Measurements from ENCODE around the gene MBD4.
"Not testable (repeated sequence)": the region's sequence is repeated elsewhere in the genome, so short reads cannot be mapped to it uniquely, and the experiment has no call there.

The MBD4 gene

DNA sequence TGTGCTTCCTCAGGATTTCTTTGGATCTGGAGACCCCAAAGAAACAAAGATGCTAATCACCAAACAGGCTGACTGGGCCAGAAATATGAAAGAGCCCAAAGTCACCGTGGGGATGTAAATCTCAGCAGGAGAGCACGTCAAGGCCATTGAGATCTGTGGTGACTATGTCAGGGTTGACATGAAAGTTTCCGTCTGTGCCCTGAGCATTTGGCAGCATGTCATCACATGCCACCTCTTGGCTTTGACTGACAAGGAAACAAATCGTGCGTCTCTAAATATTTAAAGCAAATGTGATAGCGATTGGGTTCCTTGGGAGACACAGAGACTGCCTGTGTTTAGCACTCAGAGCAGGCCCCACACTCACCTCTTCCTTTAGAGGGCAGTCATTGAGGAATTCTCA, 46.5 kb downstream of the MBD4 start:
- CTCF ChIA-PET: no interaction called here
- POLR2A ChIA-PET: no interaction called here
- DNase-seq (ENCODE audit: extremely low spot score): no peak
- TF ChIP-seq, protein P1, sequence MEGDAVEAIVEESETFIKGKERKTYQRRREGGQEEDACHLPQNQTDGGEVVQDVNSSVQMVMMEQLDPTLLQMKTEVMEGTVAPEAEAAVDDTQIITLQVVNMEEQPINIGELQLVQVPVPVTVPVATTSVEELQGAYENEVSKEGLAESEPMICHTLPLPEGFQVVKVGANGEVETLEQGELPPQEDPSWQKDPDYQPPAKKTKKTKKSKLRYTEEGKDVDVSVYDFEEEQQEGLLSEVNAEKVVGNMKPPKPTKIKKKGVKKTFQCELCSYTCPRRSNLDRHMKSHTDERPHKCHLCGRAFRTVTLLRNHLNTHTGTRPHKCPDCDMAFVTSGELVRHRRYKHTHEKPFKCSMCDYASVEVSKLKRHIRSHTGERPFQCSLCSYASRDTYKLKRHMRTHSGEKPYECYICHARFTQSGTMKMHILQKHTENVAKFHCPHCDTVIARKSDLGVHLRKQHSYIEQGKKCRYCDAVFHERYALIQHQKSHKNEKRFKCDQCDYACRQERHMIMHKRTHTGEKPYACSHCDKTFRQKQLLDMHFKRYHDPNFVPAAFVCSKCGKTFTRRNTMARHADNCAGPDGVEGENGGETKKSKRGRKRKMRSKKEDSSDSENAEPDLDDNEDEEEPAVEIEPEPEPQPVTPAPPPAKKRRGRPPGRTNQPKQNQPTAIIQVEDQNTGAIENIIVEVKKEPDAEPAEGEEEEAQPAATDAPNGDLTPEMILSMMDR (IDR thresholded peaks at IDR 0.05; ENCODE audit: control extremely low read depth, extremely low read depth, low read depth, missing control alignments): no peak

GRCh38 chr3:129392106-129392887, 47.5 kb downstream of the MBD4 start:
- CTCF ChIA-PET: interaction anchor here (2.0 kb wide), 1 partner anchor 9 kb away, joined by 8 read pairs; no protein-coding TSS in a partner anchor
- POLR2A ChIA-PET; DNase-seq (ENCODE audit: extremely low spot score): not testable (repeated sequence)

- POLR2A ChIA-PET; DNase-seq (ENCODE audit: extremely low spot score): not testable (repeated sequence)
- CTCF ChIA-PET: interaction anchor here (2.0 kb wide), 1 partner anchor 8 kb away, joined by 8 read pairs; no protein-coding TSS in a partner anchor
Measured at GRCh38 chr3:129391583-129391982, 48.2 kb downstream of the MBD4 start.

GRCh38 chr3:129389572-129389937, 50.2 kb downstream of the MBD4 start:
- ChIA-PET POLR2A (no interaction called here), CTCF (no interaction called here)
- TF ChIP-seq, protein P1 (IDR thresholded peaks at IDR 0.05; ENCODE audit: control extremely low read depth, extremely low read depth, low read depth, missing control alignments): no peak
- no peak for DNase-seq (ENCODE audit: extremely low spot score)

DNA sequence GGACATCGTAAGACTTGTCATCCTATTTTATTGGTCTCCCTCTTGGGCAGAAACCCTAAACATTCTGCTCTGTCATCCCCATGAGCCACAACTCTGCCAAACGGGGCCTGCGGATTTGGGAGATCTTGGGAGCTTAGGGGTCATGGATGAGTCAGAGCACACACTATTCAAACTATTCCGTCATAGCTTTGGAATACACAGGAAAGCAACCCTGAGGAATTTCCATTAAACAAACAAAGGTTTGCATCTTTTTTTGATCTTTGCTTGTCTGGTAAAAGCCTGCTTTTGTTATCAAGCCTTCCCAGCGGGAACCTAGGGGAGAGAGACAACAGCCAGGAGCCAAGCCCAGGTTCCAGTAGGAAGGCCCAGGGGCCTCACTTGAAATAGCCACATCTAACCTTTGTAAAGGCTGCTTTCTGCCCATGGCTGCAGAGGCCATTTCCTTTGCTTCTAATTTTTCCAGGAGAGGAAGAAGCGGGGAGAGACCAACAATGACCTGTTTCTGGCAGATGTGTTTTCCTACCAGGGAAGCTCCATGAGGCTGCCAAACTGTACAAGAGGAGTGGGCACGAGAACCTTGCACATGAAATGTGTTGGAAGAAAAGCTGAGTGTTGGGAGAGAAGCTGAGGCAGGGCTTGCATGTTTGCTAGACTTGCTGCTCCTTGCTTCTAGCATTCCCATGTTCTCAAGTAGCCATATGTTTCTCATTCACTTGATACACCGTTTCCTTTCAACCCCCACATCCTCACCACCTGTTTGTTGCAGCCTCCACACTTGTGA, 50.8 kb downstream of the MBD4 start:
- POLR2A ChIA-PET; DNase-seq (ENCODE audit: extremely low spot score): not testable (repeated sequence)
- CTCF ChIA-PET: interaction anchor here (1.0 to 1.3 kb wide), 3 partner anchors 10 to 101 kb away, joined by 3 read pairs; no protein-coding TSS in a partner anchor

DNA sequence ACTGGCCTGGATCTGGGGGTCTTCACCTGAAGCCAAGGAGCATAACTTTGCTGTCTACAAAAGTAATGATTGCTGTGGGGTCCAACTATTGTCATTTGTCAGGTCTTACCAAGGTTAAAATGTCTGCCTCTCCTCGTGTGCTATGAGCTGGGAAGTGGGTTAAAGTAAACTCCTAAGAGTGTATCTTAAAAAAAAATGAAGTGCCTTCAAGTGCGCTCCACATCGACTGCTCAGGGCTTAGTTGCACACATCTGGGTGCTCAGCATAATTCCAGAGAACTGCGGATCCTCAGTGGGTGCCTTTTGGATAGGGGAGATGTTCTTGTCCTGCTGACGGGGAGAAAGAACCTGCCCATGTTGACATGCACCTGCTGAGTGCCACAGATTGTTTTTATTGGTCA, 52.3 kb downstream of the MBD4 start:
- TF ChIP-seq, protein P1 (IDR thresholded peaks at IDR 0.05; ENCODE audit: control extremely low read depth, extremely low read depth, low read depth, missing control alignments): no peak
- no peak for DNase-seq (ENCODE audit: extremely low spot score)
- CTCF ChIA-PET: interaction anchor here (1.0 to 1.3 kb wide), 4 partner anchors 11 to 103 kb away, joined by 3 to 6 read pairs (median 3); no protein-coding TSS in a partner anchor
- POLR2A ChIA-PET: no interaction called here

GRCh38 chr3:129386984-129387383, 52.8 kb downstream of the MBD4 start:
- TF ChIP-seq, protein P1 (IDR thresholded peaks at IDR 0.05; ENCODE audit: control extremely low read depth, extremely low read depth, low read depth, missing control alignments): no peak
- DNase-seq (ENCODE audit: extremely low spot score): no peak
- POLR2A ChIA-PET: no interaction called here
- CTCF ChIA-PET: interaction anchor here (1.2 kb wide), 1 partner anchor 13 kb away, joined by 6 read pairs; no protein-coding TSS in a partner anchor

DNA sequence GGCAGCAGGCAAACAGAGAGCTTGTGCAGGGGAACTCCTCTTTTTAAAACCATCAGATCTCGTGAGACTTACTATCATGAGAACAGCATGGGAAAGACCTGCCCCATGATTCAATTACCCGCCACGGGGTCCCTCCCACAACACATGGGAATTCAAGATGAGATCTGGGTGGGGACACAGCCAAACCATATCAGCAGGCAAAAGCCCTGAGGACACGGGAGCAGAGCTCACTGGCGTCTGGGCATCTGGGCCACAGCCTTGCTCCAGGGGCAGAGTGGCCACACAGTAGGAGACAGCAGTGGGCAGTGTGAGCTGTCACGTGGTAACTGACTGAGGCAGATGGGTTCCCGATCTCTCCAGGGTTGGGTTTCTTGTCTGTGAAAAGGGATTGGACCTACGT, 54.2 kb downstream of the MBD4 start:
- DNase-seq (ENCODE audit: extremely low spot score); POLR2A ChIA-PET: not testable (repeated sequence)
- CTCF ChIA-PET: interaction anchor here (1.4 kb wide), 1 partner anchor 15 kb away, joined by 6 read pairs; no protein-coding TSS in a partner anchor

All from GM10248 (cell line).